ENCODE results near the gene SAMD4B. TPM values are rescaled to one million over a fixed set of nuclear protein-coding genes. Genes with fewer than 3 reads are reported as not detected.

SAMD4B gene
- total and polyA plus RNA-seq, 4 donors, result 77.6 to 103 (median 86.8) TPM

DNA sequence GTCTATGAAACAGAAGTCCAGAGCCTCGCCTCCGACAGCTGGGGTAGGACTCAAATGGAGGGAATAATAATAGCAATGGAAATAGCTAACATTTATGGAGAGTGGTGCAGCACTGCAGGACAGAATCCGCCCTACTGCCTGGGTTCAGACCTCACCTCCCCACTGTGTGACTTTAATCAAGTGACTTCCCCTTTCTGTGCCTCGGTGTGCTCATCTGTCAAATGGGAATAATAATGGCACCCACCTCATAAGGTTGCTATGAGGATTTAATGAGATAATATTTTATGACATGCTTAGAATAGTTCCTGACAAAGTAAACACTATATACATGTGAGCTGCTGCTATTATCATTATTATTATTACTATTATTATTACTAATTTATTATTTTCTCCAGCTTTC, 24.7 kb upstream of the SAMD4B start:
- Histone ChIP-seq H3K4me3 (no peak overlapping the region), H3K27me3 (ENCODE audit: control insufficient read depth in 3 of 3, insufficient read depth in 3 of 3, low read length in 2 of 3) (no peaks in the 10 kb centered on the region), H3K36me3 (ENCODE audit: control insufficient read depth in 4 of 4, insufficient read depth in 4 of 4, low read length in 4 of 4) (peaks cover 0 to 13% (median 0%) of the 10 kb centered on the region in 4 donors), H3K9ac (ENCODE audit: insufficient read depth in 1 of 2, low read length in 2 of 2) (no peak overlapping the region), H3K4me1 (ENCODE audit: control insufficient read depth in 5 of 5, insufficient read depth in 5 of 5, low read length in 5 of 5) (peaks cover 0 to 10% (median 3%) of the 10 kb centered on the region in 5 donors), H3K9me3 (ENCODE audit: control insufficient read depth in 4 of 4, insufficient read depth in 3 of 4, low read length in 3 of 4) (no peaks in the 10 kb centered on the region), H3K27ac (ENCODE audit: low read depth in 1 of 2, low read length in 1 of 2) (no peak overlapping the region)
- 96 to 98% methylated on average over 4 of the region's 4 CpGs for WGBS, 2 donors
- TF ChIP-seq CTCF (IDR thresholded peaks at IDR 0.05; ENCODE audit: control extremely low read depth, extremely low read depth), result no peak
- DNase-seq (no peak), ATAC-seq (ENCODE audit: insufficient read depth, low FRiP score) (no peak)

GRCh38 chr19:39318071-39318470, 24.1 kb upstream of the SAMD4B start:
- H3K27me3 ChIP-seq (ENCODE audit: control insufficient read depth in 3 of 3, insufficient read depth in 3 of 3, low read length in 2 of 3), result no peaks in the 10 kb centered on the region
- no peak overlapping the region for H3K4me3 ChIP-seq
- no peak for ATAC-seq (ENCODE audit: insufficient read depth, low FRiP score)
- no peak overlapping the region for H3K9ac ChIP-seq (ENCODE audit: insufficient read depth in 1 of 2, low read length in 2 of 2)
- no peak for TF ChIP-seq CTCF (IDR thresholded peaks at IDR 0.05; ENCODE audit: control extremely low read depth, extremely low read depth)
- H3K9me3 ChIP-seq (ENCODE audit: control insufficient read depth in 4 of 4, insufficient read depth in 3 of 4, low read length in 3 of 4), result no peaks in the 10 kb centered on the region
- peaks cover 0 to 10% (median 3%) of the 10 kb centered on the region in 5 donors for H3K4me1 ChIP-seq (ENCODE audit: control insufficient read depth in 5 of 5, insufficient read depth in 5 of 5, low read length in 5 of 5)
- no peak overlapping the region for H3K27ac ChIP-seq (ENCODE audit: low read depth in 1 of 2, low read length in 1 of 2)
- H3K36me3 ChIP-seq (ENCODE audit: control insufficient read depth in 4 of 4, insufficient read depth in 4 of 4, low read length in 4 of 4), result peaks cover 0 to 13% (median 0%) of the 10 kb centered on the region in 4 donors
- 94% methylated on average over 5 of the region's 5 CpGs for WGBS, 2 donors
- DNase-seq, result no peak

DNA sequence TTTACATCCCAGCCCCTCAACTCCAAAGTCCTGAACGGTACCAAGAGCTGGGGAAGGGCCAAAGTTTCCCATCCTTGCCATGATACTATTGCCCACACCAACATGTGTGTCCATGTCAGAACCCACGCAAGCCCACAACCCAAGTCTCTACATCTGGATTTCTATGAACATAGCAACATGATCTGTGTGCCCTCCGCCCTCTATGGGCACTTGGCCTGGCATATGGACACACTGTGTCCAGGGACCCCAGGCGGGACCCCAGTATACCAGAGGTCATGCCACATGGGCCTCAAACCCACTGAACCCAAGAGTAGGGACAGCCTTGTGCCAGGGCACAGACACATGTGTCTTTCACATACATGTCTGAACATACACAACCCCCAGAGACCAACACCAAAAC, 23.5 kb upstream of the SAMD4B start:
- no peak overlapping the region for H3K4me3 ChIP-seq
- H3K36me3 ChIP-seq (ENCODE audit: control insufficient read depth in 4 of 4, insufficient read depth in 4 of 4, low read length in 4 of 4), result peaks cover 0 to 12% (median 0%) of the 10 kb centered on the region in 4 donors
- no peak for DNase-seq
- no peak for ATAC-seq (ENCODE audit: insufficient read depth, low FRiP score)
- whole genome bisulfite sequencing, 2 donors, result 96 to 98% methylated on average over 4 of the region's 4 CpGs
- H3K27ac ChIP-seq (ENCODE audit: low read depth in 1 of 2, low read length in 1 of 2), result no peak overlapping the region
- no peaks in the 10 kb centered on the region for H3K27me3 ChIP-seq (ENCODE audit: control insufficient read depth in 3 of 3, insufficient read depth in 3 of 3, low read length in 2 of 3)
- no peaks in the 10 kb centered on the region for H3K9me3 ChIP-seq (ENCODE audit: control insufficient read depth in 4 of 4, insufficient read depth in 3 of 4, low read length in 3 of 4)
- peaks cover 0 to 10% (median 3%) of the 10 kb centered on the region in 5 donors for H3K4me1 ChIP-seq (ENCODE audit: control insufficient read depth in 5 of 5, insufficient read depth in 5 of 5, low read length in 5 of 5)
- TF ChIP-seq CTCF (IDR thresholded peaks at IDR 0.05; ENCODE audit: control extremely low read depth, extremely low read depth), result no peak
- H3K9ac ChIP-seq (ENCODE audit: insufficient read depth in 1 of 2, low read length in 2 of 2), result no peak overlapping the region
